OCI-LY7 (cell line): ENCODE results near the gene OR8K3. TPM values are rescaled to one million over a fixed set of nuclear protein-coding genes. Genes with fewer than 3 reads are reported as not detected.

Source experiments
- BruUV-seq: library from RNA; stranded (reverse); fragments of 400-500 nt; replicated peaks from 2 replicates; lab custom pipeline; 2021; lab: Mats Ljungman, UMichigan
- CTCF ChIA-PET: fragments of 300-600 bp; sonication (Branson Sonifier 250); formaldehyde crosslinking; loops from one replicate; lab custom pipeline; 2022; ENCODE audit warnings: antibody characterized with exemption; ENCODE audit not compliant: unreplicated experiment; lab: Charles Lee
- POLR2A ChIA-PET: fragments of 300-600 bp; sonication (Branson Sonifier 250); formaldehyde crosslinking; loops from one replicate; lab custom pipeline; 2022; ENCODE audit warnings: antibody characterized with exemption; lab: Charles Lee
- DNase-seq: peaks from one replicate; pipeline ENCODE4 v3.0.0-alpha.2; 2015; ENCODE audit warnings: low spot score
- H2AFZ ChIP-seq: fragments of 200-600 bp; sonication (generic), shearing (Covaris generic); 2 replicates; pipeline ENCODE4 v1.6.1; 2014; ENCODE audit warnings: mild to moderate bottlenecking, antibody characterized with exemption, low read length, moderate library complexity
- H3K27ac ChIP-seq: fragments of 200-600 bp; sonication (generic); 2 replicates; pipeline ENCODE4 v1.5.1; 2014; ENCODE audit warnings: mixed run types, low read depth, mild to moderate bottlenecking, moderate library complexity, low read length, inconsistent platforms; ENCODE audit not compliant: poor library complexity, severe bottlenecking
- H3K36me3 ChIP-seq: fragments of 200-600 bp; sonication (generic); 2 replicates; pipeline ENCODE4 v1.6.1; 2014; ENCODE audit warnings: mild to moderate bottlenecking, antibody characterized with exemption, low read length, moderate library complexity, mixed read lengths; ENCODE audit not compliant: insufficient read depth
- H3K4me1 ChIP-seq: fragments of 200-600 bp; sonication (generic); 2 replicates; pipeline ENCODE4 v1.5.1; 2014; ENCODE audit warnings: mild to moderate bottlenecking, low read length; ENCODE audit not compliant: insufficient read depth, poor library complexity, severe bottlenecking
- H3K4me2 ChIP-seq: fragments of 200-600 bp; sonication (generic); 2 replicates; pipeline ENCODE4 v1.6.1; 2014; ENCODE audit warnings: mild to moderate bottlenecking, low read length
- H3K4me3 ChIP-seq: fragments of 200-600 bp; sonication (generic); 2 replicates; pipeline ENCODE4 v1.5.1; 2014; ENCODE audit warnings: mild to moderate bottlenecking, low read depth, low read length; ENCODE audit not compliant: poor library complexity, severe bottlenecking
- H3K79me2 ChIP-seq: fragments of 200-600 bp; sonication (generic); 2 replicates; pipeline ENCODE4 v1.6.1; 2016; ENCODE audit warnings: low read depth, mild to moderate bottlenecking, low read length, moderate library complexity, mixed read lengths; ENCODE audit not compliant: insufficient read depth
- H3K9me2 ChIP-seq: fragments of 200-600 bp; sonication (generic); 2 replicates; pipeline ENCODE4 v1.6.1; 2016; ENCODE audit warnings: mild to moderate bottlenecking, low read length, mixed read lengths; ENCODE audit not compliant: insufficient read depth
- H3K9me3 ChIP-seq: fragments of 200-600 bp; sonication (generic); 2 replicates; pipeline ENCODE4 v1.6.1; 2014; ENCODE audit warnings: mild to moderate bottlenecking, mixed run types, low read length, mixed read lengths
- H4K20me1 ChIP-seq: fragments of 200-600 bp; sonication (generic); 2 replicates; pipeline ENCODE4 v1.6.1; 2014; ENCODE audit warnings: mild to moderate bottlenecking, antibody characterized with exemption, low read length, moderate library complexity, mixed read lengths; ENCODE audit not compliant: insufficient read depth
- CTCF ChIP-seq: fragments of 200-600 bp; sonication (generic); conservative IDR thresholded peaks from 2 replicates; pipeline ENCODE4 v1.5.1; 2014; ENCODE audit warnings: mild to moderate bottlenecking, antibody characterized with exemption, low read length, moderate library complexity, mixed read lengths
- EZH2phosphoT487 ChIP-seq: fragments of 200-600 bp; sonication (generic); IDR thresholded peaks from 2 replicates; pipeline ENCODE4 v1.6.1; 2018; ENCODE audit warnings: low read depth, borderline replicate concordance, mild to moderate bottlenecking, mixed run types, antibody characterized with exemption, low read length, moderate library complexity, mixed read lengths
- intact Hi-C: fragments of 100-400 bp; cut with micrococcal nuclease; formaldehyde crosslinking; loops from one replicate; pipeline ENCODE4 v1.10.0; 2022; ENCODE audit not compliant: unreplicated experiment
- total RNA-seq, 2 experiments: library from RNA; depleted of rRNA in 1 of 2; stranded (reverse); fragments of >200 nt in 1 of 2; shearing (Covaris generic) in 1 of 2; gene quantifications; 2 replicates each; pipeline ENCODE4 v1.2.3, GENCODE V29; 2014 to 2022

OR8K3 gene
- total RNA-seq, 2 experiments from 2014 or later, result not detected

GRCh38 chr11:56340289-56340688 is 25.3 kb downstream of the OR8K3 start:
- intact Hi-C loops, result no loop called here
- H3K36me3 ChIP-seq, result no peaks in the 10 kb centered on the region
- no peaks in the 10 kb centered on the region for H3K9me2 ChIP-seq
- H3K27ac ChIP-seq, result no peak overlapping the region
- TF ChIP-seq EZH2phosphoT487 (no peak), CTCF (no peak)
- no peaks in the 10 kb centered on the region for H3K9me3 ChIP-seq
- POLR2A ChIA-PET, result no interaction called here
- CTCF ChIA-PET, result no interaction called here
- H3K4me1 ChIP-seq, result no peaks in the 10 kb centered on the region
- no TSS peak for BruUV-seq
- no peaks in the 10 kb centered on the region for H3K79me2 ChIP-seq
- no peak overlapping the region for H3K4me3 ChIP-seq
- no peak overlapping the region for H3K4me2 ChIP-seq
- no peaks in the 10 kb centered on the region for H4K20me1 ChIP-seq
- H2AFZ ChIP-seq, result no peak overlapping the region
- no peak for DNase-seq

GRCh38 chr11:56345739-56346138 is 30.8 kb downstream of the OR8K3 start, which contains the start of gene OR8K1:
Gene OR8K1 (plus strand): TSS chr11:56346039. CDS start chr11:56346039, 0 bp downstream.
- no TSS peak for BruUV-seq
- Histone ChIP-seq H3K36me3 (no peaks in the 10 kb centered on the region), H3K4me1 (no peaks in the 10 kb centered on the region), H3K27ac (no peak within 1 kb of the TSS), H4K20me1 (no peaks in the 10 kb centered on the region), H3K9me3 (no peaks in the 10 kb centered on the region), H3K79me2 (no peaks in the 10 kb centered on the region), H3K4me2 (no peak within 1 kb of the TSS), H3K4me3 (no peak within 1 kb of the TSS), H3K9me2 (no peaks in the 10 kb centered on the region), H2AFZ (no peak within 1 kb of the TSS)
- intact Hi-C loops, result no loop called here
- CTCF ChIA-PET, result no interaction called here
- TF ChIP-seq CTCF (no peak), EZH2phosphoT487 (no peak)
- no peak for DNase-seq
- POLR2A ChIA-PET, result no interaction called here

GRCh38 chr11:56353991-56354390 is 39.0 kb downstream of the OR8K3 start, which contains the start of gene OR8J1:
Gene OR8J1 (plus strand): TSS chr11:56354291. CDS start chr11:56360247, 5,956 bp downstream.
- Histone ChIP-seq H3K4me3 (no peak within 1 kb of the TSS), H3K9me3 (no peaks in the 10 kb centered on the region), H2AFZ (no peak within 1 kb of the TSS), H3K9me2 (no peaks in the 10 kb centered on the region), H3K79me2 (no peaks in the 10 kb centered on the region), H3K4me1 (no peaks in the 10 kb centered on the region), H4K20me1 (no peaks in the 10 kb centered on the region), H3K27ac (no peak within 1 kb of the TSS), H3K36me3 (no peaks in the 10 kb centered on the region), H3K4me2 (no peak within 1 kb of the TSS)
- TF ChIP-seq CTCF (no peak), EZH2phosphoT487 (no peak)
- intact Hi-C loops, result no loop called here
- BruUV-seq, result no TSS peak
- CTCF ChIA-PET, result no interaction called here
- POLR2A ChIA-PET, result interaction anchor here (0.6 kb wide), 1 partner anchor 496 kb away, joined by 4 read pairs; no protein-coding TSS in a partner anchor
- DNase-seq, result no peak
